ENCODE measurements around the gene FNDC3B.

The FNDC3B gene

DNA sequence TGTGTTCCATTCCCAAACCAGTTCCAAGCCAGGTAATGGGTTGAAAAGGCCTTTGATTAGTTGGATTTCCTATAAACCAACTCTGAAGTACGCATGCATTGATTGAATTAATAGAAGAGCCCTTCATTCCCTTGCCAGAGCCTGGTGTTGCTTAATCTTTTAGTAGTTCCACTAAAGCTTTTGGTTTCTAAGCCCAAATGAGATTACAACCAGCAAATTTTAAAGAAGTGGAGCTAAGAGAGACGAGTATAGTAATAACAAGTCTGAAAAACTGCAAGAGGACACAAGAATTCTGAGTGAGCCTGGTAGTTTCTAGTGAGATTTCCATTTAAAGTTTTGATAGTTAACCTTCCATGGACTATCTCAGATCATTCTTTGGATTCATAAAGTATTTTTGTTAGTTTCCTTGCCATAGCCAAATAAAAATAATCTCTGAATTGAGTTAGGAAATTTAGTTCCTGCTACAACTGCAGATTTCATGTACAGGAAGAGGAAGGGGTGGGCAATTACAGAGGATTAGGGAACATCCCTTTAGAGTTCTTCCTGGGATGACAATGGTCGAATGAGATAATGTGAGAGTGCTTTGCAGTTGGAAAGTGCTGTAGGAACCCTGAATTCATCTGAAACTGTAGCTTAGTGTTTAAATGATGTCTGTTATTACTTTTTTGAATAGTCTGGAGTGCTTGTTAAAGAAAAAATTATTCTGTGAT, 136.8 kb downstream of the FNDC3B start:
- TF ChIP-seq MYC (IDR thresholded peaks at IDR 0.05; ENCODE audit: low read depth, low read length), result no peak
- TF ChIP-seq, protein P1, sequence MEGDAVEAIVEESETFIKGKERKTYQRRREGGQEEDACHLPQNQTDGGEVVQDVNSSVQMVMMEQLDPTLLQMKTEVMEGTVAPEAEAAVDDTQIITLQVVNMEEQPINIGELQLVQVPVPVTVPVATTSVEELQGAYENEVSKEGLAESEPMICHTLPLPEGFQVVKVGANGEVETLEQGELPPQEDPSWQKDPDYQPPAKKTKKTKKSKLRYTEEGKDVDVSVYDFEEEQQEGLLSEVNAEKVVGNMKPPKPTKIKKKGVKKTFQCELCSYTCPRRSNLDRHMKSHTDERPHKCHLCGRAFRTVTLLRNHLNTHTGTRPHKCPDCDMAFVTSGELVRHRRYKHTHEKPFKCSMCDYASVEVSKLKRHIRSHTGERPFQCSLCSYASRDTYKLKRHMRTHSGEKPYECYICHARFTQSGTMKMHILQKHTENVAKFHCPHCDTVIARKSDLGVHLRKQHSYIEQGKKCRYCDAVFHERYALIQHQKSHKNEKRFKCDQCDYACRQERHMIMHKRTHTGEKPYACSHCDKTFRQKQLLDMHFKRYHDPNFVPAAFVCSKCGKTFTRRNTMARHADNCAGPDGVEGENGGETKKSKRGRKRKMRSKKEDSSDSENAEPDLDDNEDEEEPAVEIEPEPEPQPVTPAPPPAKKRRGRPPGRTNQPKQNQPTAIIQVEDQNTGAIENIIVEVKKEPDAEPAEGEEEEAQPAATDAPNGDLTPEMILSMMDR (IDR thresholded peaks at IDR 0.05; ENCODE audit: low read depth, low read length), result no peak
- TF ChIP-seq, protein P2, sequence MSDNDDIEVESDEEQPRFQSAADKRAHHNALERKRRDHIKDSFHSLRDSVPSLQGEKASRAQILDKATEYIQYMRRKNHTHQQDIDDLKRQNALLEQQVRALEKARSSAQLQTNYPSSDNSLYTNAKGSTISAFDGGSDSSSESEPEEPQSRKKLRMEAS (IDR thresholded peaks at IDR 0.05; ENCODE audit: low read depth, low read length), result no peak
- no peak for TF ChIP-seq POLR2A (IDR thresholded peaks at IDR 0.05; ENCODE audit: extremely low read depth, insufficient read length)
- DNase-seq (ENCODE audit: low read depth), result no peak
- no peak overlapping the region for H3K4me3 ChIP-seq (ENCODE audit: low read depth, low read length)

DNA sequence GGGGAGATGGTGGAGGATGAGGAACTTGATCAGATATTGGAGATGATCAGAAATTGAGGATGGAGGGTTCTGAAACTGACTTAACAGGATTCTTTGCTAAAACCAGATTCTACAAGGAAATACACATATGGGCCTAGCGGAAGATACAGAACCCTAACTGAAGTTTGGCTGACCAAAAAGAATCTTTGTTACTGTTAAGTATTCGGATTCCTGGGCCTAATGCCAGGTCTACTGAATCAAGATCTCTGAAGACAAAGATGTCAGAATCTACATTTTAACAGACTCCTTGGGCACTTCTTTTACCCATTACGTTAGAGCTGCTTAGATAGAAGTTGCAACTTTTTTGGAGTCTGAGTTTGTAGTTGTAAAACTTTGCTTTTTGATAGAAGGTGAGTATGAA, 137.7 kb downstream of the FNDC3B start:
- TF ChIP-seq POLR2A (IDR thresholded peaks at IDR 0.05; ENCODE audit: extremely low read depth, insufficient read length) (no peak), MYC (IDR thresholded peaks at IDR 0.05; ENCODE audit: low read depth, low read length) (no peak)
- TF ChIP-seq, protein P2 (IDR thresholded peaks at IDR 0.05; ENCODE audit: low read depth, low read length), result no peak
- TF ChIP-seq, protein P1 (IDR thresholded peaks at IDR 0.05; ENCODE audit: low read depth, low read length), result no peak
- DNase-seq (ENCODE audit: low read depth), result no peak
- H3K4me3 ChIP-seq (ENCODE audit: low read depth, low read length), result no peak overlapping the region

DNA sequence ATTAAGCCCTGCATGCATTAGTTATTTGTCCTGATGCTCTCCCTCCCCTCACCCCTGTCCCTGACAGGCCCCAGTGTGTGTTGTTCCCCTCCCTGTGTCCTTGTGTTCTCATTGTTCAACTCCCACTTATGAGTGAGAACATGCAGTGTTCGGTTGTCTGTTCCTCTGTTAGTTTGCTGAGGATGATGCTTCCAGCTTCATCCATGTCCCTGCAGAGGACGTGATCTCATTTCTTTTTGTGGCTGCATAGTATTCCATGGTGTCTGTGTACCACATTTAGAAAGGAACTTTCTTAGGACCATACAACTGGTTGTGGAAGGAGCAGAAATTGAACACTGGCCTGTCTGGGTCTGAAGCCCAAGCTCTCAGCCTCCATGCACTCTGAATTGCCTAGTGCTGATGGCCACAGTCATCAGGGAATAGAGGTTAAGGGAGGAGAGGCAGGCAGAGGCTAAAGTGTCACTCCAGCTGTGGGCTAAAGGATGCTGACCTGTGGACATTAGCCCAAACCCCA, 138.5 kb downstream of the FNDC3B start:
- no peak overlapping the region for H3K4me3 ChIP-seq (ENCODE audit: low read depth, low read length)
- TF ChIP-seq, protein P2 (IDR thresholded peaks at IDR 0.05; ENCODE audit: low read depth, low read length), result no peak
- TF ChIP-seq POLR2A (IDR thresholded peaks at IDR 0.05; ENCODE audit: extremely low read depth, insufficient read length) (no peak), MYC (IDR thresholded peaks at IDR 0.05; ENCODE audit: low read depth, low read length) (no peak)
- TF ChIP-seq, protein P1 (IDR thresholded peaks at IDR 0.05; ENCODE audit: low read depth, low read length), result no peak
- DNase-seq (ENCODE audit: low read depth), result no peak

DNA sequence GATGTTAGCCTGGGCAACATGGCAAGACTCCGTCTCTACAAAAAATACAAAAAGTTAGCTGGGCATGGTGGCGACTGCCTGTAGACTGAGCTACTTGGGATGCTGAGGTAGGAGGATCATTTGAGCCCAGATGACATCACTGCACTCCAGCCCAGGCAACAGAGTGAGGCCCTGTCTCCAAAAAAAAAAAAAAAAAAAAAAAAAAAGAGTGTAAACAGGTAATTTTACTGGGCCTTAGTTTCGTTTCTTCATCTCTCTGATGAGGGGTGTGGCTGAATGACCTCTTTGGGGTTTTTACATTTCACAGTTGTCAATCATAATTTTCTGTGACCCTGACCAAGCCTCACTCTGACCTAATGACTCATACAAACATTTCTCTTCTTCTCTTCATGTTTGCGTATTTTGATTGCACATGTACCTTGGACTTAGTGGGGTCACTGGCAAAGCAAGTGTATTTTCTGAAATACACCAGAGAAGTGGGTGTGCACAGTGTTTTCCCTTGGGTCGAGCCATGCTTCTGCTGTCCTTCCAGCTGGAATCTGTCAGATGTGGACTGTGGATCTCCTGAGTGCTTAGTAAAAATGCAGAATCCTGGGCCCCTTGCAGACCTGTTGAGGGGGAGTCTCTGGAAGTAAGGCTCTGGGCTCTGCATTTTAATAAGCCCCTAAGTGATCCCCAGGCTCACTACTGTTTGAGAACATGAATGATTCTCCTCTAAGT, 140.5 kb downstream of the FNDC3B start:
- TF ChIP-seq, protein P2 (IDR thresholded peaks at IDR 0.05; ENCODE audit: low read depth, low read length), result no peak
- TF ChIP-seq, protein P1 (IDR thresholded peaks at IDR 0.05; ENCODE audit: low read depth, low read length), result no peak
- TF ChIP-seq MYC (IDR thresholded peaks at IDR 0.05; ENCODE audit: low read depth, low read length) (no peak), POLR2A (IDR thresholded peaks at IDR 0.05; ENCODE audit: extremely low read depth, insufficient read length) (no peak)
- peak; percentile 39 for DNase-seq (ENCODE audit: low read depth)
- no peak overlapping the region for H3K4me3 ChIP-seq (ENCODE audit: low read depth, low read length)

DNA sequence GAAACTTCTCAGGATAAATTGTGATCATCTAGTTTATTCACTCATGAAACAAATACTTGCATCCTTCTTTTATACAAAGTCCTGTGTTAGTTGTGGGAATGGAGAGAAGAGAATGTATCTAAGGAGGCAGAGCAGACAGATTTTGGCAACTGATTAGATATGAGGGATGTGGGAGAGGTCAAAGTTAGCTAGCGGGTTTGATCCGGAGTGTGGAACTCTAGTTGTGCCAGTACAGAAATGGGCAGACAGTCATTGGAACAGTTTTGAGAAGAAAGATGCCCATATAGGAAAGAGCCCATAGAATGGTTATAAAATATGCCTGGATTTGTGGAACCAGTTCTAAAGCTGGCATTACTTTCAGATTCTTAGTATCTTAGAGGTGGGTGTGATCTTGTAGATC, 141.1 kb downstream of the FNDC3B start:
- no peak for TF ChIP-seq POLR2A (IDR thresholded peaks at IDR 0.05; ENCODE audit: extremely low read depth, insufficient read length)
- TF ChIP-seq, protein P1 (IDR thresholded peaks at IDR 0.05; ENCODE audit: low read depth, low read length), result no peak
- no peak for TF ChIP-seq MYC (IDR thresholded peaks at IDR 0.05; ENCODE audit: low read depth, low read length)
- TF ChIP-seq, protein P2 (IDR thresholded peaks at IDR 0.05; ENCODE audit: low read depth, low read length), result no peak
- no peak overlapping the region for H3K4me3 ChIP-seq (ENCODE audit: low read depth, low read length)
- no peak for DNase-seq (ENCODE audit: low read depth)
